Measurements from ENCODE around the gene MOK. TPM values are rescaled to one million over a fixed set of nuclear protein-coding genes. Genes with fewer than 3 reads are reported as not detected.

Gene MOK
- total and polyA plus RNA-seq, 2 of the 4 experiments (the other 2 are of a cell fraction) = 16.8 to 48.5 TPM

- Histone ChIP-seq H3K4me3 (ENCODE audit: insufficient read depth, low read depth, low read length) (no peak overlapping the region), H3K4ac (ENCODE audit: low read depth, low read length) (no peak overlapping the region), H3K14ac (replicated peaks; ENCODE audit: low read depth, low read length) (no peak overlapping the region), H2BK120ac (ENCODE audit: low read depth, low read length) (no peak overlapping the region), H3K23ac (ENCODE audit: low read depth, low read length) (no peak overlapping the region), H4K5ac (ENCODE audit: low read depth, low read length) (no peak overlapping the region), H3K4me2 (ENCODE audit: low read depth, low read length) (no peak overlapping the region), H2BK15ac (ENCODE audit: low read depth, low read length) (no peak overlapping the region), H3K9ac (ENCODE audit: low read depth, low read length) (no peak overlapping the region), H3K9me1 (ENCODE audit: insufficient read depth, low read length) (peaks cover 15% of the 10 kb centered on the region; the same call in 1 of the 2 replicates), H4K91ac (ENCODE audit: insufficient read depth, low read depth, low read length) (no peak overlapping the region), H3K4me1 (ENCODE audit: control insufficient read depth, insufficient read depth, low read length) (peaks cover 4% of the 10 kb centered on the region; the same call in 1 of the 2 replicates), H3K18ac (ENCODE audit: low read depth, low read length) (no peak overlapping the region), H3K79me1 (ENCODE audit: low read depth in 1 of 2, low read length in 2 of 2) (peaks cover 7 to 40% of the 10 kb centered on the region in 2 experiments; a peak in 3 of 4 replicates), H2AK5ac (ENCODE audit: low read depth, low read length) (no peak overlapping the region), H2AK9ac (replicated peaks; ENCODE audit: low read depth, low read length, poor library complexity) (no peak overlapping the region), H4K8ac (ENCODE audit: low read depth in 2 of 2, low read length in 2 of 2) (no peak overlapping the region), H3K27me3 (ENCODE audit: control insufficient read depth, insufficient read depth, low read length) (no peaks in the 10 kb centered on the region), H2BK5ac (ENCODE audit: low read depth, low read length, poor library complexity, severe bottlenecking) (no peak overlapping the region), H3K56ac (ENCODE audit: extremely low read depth, insufficient read depth, low read length) (no peak overlapping the region), H2AFZ (replicated peaks; ENCODE audit: low read length, poor library complexity) (no peak overlapping the region), H3K9me3 (ENCODE audit: control insufficient read depth, insufficient read depth, low read length) (no peaks in the 10 kb centered on the region), H2BK20ac (ENCODE audit: low read depth, low read length) (no peak overlapping the region), H3K36me3 (ENCODE audit: control insufficient read depth, insufficient read depth, low read length) (peaks cover 9% of the 10 kb centered on the region), H3K27ac (ENCODE audit: insufficient read depth, low read length) (no peak overlapping the region), H4K20me1 (ENCODE audit: insufficient read depth, low read length) (0 out of 2 replicates have a peak, but pooled peaks cover 3% of the 10 kb centered on the region)
- dilution Hi-C loops (cut with HindIII; ENCODE audit: low sequenced_read_pairs, unreplicated experiment) (no loop called here), in situ Hi-C loops (cut with MboI; ENCODE audit: low sequenced_read_pairs) (no loop called here), intact Hi-C loops (cut with micrococcal nuclease) (no loop called here)
- no TSS peak for BruUV-seq (replicated peaks)
- ChIA-PET POLR2A (ENCODE audit: unreplicated experiment) (no interaction called here), CTCF (no interaction called here)
- 93% methylated on average over 11 of the region's 28 CpGs; no CpG with 5 or more reads in 1 of the 2 experiments for WGBS, 2 experiments (ENCODE audit: extremely low coverage in 2 of 2, insufficient read length in 1 of 2)
- DNase-seq = no peak
- no peak for ATAC-seq (ENCODE audit: low read depth)
- TF ChIP-seq SMC3 (IDR thresholded peaks at IDR 0.05; ENCODE audit: low read depth, low read length) (no peak), RCOR1 (IDR thresholded peaks at IDR 0.05; ENCODE audit: insufficient replicate concordance, low read length) (no peak), RAD21 (IDR thresholded peaks at IDR 0.05; ENCODE audit: low read length) (no peak), CEBPB (IDR thresholded peaks at IDR 0.05; ENCODE audit: low read depth, low read length) (no peak), RFX5 (IDR thresholded peaks at IDR 0.05; ENCODE audit: low read depth, low read length) (no peak), ELK1 (IDR thresholded peaks at IDR 0.05; ENCODE audit: borderline replicate concordance, low read depth, low read length) (no peak), CTCF (conservative IDR thresholded peaks at IDR 0.05; ENCODE audit: low read depth, low read length) (no peak)
These were observed 82.2 kb downstream of the MOK start for GRCh38 chr14:102222751-102223150.
